ENCODE measurements around the gene CDK9.

DNA sequence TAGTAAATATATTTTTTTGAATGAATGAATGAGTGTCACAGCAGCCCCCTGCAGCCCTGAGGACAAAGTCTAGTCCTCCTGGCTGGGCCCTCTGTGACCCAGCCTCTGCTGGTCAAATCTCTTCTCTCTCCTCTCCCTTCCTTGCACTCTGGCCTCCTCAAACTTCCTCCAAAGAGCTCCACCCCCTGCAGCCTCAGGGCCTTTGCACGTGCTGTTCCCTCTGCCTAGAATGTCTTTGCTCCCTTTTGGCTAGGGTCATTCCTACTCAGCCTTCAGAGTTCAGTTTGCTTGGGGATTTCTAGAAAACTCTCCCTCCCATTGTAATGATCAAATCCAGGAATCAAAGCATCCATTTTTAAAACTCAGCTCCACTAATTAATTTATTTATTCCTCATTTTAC is 20.4 kb upstream of the CDK9 start:
- TF ChIP-seq, protein P1, sequence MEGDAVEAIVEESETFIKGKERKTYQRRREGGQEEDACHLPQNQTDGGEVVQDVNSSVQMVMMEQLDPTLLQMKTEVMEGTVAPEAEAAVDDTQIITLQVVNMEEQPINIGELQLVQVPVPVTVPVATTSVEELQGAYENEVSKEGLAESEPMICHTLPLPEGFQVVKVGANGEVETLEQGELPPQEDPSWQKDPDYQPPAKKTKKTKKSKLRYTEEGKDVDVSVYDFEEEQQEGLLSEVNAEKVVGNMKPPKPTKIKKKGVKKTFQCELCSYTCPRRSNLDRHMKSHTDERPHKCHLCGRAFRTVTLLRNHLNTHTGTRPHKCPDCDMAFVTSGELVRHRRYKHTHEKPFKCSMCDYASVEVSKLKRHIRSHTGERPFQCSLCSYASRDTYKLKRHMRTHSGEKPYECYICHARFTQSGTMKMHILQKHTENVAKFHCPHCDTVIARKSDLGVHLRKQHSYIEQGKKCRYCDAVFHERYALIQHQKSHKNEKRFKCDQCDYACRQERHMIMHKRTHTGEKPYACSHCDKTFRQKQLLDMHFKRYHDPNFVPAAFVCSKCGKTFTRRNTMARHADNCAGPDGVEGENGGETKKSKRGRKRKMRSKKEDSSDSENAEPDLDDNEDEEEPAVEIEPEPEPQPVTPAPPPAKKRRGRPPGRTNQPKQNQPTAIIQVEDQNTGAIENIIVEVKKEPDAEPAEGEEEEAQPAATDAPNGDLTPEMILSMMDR (IDR thresholded peaks at IDR 0.05; ENCODE audit: insufficient read depth, low read length): no peak
- TF ChIP-seq POLR2AphosphoS5 (IDR thresholded peaks at IDR 0.05; ENCODE audit: low read depth): no peak

All from HL-60 (cell line).